DLD1 (cell line): ENCODE measurements around the gene ZBP1.

Source experiments
- in situ Hi-C: cut with HindIII; loops from 2 replicates; pipeline ENCODE4 v1.10.0; 2017; ENCODE audit warnings: low sequenced_read_pairs

The ZBP1 gene

DNA sequence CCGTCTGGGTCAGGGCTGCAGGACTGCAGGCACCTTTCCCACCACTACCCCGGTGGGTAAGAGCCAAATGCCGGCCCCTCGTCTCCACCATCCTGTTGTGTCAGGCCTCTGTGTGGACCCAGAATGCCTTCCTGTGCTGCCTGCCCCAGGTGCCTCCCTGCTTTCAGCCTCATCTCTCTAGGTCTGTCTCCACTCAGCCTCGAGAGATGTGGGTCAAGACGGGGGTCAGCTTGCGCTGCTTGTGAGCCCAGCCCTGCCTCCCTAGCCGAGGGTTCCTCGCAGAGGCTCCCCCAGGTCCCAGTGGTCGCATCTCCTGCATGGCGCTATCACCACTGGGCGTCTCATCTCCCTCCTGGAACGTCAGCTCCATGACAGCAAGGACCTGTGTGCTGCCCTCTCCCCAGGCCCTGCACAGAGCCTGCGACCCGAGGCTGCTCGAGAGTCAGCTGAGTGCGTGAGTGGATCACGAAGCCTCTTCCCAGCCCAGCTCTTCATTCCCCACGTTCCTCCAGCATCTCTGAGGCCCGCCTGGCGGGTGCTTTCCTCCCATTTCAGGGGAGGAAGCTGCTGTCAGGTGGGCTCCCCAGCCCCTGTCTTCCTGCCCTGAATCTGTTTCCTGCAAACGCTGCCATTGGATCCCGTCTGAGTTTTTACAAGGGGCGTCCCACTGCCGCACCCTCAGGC lies 38.7 kb upstream of the ZBP1 start:
- in situ Hi-C loops, result no loop called here

DNA sequence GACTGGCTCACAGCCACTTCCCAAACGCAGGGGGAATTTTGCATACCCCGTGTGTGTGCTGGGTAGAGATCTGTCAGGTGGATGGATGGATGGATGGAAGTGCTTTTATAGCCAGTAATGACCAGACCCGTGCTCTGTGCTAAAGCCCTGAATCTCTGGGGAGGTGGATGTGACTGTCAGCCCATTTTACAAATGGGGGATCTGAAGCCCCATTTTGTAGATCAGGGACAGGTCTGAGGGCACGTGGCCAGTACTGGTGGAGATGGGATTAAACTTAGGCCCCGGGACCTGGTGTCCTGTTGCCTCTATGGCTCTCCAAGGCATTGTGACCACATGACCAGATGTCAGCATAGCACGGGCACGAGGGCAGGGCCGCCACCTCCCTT lies 38.2 kb upstream of the ZBP1 start:
- in situ Hi-C loops, result no loop called here

DNA sequence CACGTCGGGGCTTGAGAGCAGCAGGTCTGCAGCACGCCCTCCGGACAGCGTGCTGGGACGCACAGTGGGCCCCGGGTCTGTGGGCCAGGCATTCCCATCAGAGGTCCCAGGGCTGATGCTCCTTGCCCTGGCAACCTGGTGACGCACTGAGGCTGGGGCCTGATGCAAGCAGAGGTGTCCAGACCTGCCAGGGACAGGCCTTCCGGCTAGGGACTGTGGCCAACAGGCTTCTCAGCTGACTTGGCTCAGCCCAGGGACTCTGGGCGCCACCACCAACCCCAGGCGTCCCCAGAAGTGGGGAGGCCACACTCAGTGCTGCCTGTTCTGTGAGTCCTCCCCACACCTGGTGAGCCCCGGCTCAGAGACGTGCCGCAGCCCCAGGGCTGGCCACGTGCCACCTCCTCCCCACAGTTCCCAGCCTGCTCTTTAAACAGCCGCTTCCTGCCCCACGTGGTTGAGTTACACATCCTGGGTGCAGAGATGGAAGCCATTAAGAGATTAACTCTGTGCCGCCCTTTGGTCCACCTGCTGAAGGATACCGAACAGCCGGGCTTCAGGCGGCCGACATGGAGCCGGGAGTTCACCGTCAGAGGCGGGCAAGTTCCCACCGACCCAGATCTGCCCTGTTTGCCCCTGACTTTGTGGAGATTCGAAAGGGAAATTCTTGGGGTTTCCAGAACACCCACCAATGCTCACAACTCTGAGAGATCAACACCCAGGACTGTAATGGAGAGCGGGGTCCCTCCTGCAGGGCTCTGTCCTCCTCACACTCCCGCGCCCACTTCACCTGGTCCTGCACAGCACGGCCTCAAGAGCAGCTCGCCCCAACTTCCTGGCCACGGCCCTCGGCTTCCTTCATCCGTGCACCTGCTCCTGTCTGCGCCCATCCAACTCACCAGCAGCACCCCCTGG lies 37.6 kb upstream of the ZBP1 start:
- in situ Hi-C loops, result no loop called here

DNA sequence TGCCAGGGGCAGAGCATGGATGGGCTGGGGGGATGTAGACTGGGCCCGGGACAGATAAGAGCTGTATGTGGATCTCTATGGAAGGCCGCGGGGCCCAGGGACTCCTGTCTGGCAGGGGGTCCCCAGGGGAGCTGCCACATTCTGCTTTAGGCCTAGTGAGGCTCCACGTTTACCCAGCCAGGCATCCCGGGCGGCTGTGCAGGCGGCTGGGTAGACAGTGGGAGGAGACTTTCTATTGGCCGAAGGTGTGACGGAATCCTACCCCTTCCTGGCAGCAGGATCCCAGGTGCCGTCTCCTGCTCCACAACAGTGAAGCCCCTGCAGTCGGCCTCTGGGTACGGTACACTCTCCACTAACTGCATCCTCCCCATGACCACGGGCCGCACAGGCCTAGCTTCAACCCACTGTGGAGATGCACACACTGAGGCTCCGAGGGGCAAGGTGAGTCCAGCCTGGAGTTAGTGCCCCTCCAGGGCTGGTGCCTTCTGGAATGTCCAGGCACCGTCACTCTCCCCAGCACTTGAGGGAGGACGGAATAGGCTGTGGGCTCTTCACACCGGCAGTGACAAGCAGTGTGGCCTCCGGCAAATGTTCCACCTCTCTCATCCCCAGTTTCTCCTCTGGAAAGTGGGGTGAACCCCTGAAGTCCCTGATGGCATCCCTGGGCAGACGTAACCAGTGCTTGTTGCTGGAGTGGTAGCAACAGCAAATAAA lies 36.8 kb upstream of the ZBP1 start:
- in situ Hi-C loops, result no loop called here

DNA sequence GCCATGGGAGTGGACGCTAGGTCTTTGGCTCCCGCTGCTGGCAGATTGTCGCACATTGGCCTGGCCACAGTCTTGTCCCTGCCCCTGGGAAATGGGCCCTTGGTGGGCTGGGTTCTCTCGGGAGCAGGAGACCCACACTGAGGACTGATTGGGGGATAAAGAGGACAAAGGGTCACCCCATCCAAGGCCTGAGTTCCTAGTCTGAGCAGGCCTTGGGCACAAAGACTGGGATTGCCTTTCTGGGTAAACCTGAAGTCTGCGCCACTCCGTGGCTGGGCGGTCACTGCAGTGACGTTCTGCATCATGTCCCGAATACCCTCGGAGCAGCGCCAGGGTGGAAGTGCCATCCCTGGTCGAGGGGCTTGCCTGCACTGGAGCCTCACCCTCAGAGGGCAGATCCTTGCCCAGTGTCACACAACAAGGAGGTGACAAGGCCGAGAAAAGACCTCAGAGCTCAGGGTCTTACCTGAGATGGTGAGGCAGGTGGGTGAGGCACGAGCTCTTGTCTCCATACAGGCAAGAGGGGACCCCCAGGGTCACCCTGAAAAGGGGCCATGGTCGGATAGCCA lies 36.1 kb upstream of the ZBP1 start:
- in situ Hi-C loops, result no loop called here

DNA sequence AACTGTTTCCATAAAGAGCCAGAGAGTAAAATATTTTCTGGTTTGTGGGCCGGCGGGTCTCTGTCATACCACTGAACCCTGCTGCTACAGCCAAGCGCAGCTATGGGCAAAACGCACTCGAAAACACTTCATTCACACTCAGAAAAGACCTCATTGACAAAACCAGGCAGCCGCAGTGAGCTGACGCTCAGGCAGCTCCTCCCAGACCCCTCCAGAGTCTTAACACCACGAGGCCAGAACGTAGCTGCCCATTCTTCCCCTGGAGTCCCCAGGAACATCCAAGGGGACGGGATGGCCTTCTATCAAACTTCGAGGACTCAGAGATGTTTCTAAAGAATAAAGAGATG lies 35.6 kb upstream of the ZBP1 start:
- in situ Hi-C loops, result no loop called here

DNA sequence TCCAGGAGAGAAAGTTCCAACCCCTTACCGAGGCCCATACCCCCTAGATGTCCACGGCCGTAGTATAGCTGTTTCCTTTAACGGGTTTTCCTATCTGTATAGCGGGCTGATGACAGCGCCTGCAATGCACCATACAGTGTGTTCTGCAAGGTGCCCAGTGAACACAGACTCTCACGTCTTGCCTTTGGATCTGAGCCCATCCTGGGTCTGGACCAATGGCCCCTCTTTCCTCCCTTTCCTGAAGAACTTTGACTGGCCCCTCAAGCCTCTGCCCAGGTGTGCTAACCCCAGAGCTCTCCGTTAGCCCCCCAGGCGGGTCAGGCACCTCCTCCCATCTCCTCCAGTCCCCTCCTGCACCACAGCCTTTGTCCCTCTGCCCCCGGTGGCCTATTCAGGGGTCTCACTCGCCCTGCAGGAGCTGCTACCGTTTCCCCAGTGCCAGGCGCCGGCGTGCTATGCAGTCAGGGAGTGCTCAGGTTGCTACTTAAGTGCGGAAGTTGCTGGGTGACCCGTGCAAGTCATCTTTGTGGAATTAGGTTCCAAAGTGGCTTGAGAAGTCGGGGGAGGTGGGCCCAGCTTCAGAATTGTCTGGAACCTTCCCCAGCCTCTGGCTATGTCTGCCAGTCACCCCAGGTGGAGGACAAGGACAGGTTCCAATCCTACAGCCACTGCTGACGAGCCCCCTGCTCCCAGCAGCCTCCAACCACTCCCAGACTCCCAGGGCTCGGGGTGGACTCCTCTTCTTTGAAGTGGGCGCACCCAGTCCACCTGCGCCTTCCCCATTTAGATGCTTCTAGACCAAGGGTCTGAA lies 35.0 kb upstream of the ZBP1 start:
- in situ Hi-C loops, result no loop called here

DNA sequence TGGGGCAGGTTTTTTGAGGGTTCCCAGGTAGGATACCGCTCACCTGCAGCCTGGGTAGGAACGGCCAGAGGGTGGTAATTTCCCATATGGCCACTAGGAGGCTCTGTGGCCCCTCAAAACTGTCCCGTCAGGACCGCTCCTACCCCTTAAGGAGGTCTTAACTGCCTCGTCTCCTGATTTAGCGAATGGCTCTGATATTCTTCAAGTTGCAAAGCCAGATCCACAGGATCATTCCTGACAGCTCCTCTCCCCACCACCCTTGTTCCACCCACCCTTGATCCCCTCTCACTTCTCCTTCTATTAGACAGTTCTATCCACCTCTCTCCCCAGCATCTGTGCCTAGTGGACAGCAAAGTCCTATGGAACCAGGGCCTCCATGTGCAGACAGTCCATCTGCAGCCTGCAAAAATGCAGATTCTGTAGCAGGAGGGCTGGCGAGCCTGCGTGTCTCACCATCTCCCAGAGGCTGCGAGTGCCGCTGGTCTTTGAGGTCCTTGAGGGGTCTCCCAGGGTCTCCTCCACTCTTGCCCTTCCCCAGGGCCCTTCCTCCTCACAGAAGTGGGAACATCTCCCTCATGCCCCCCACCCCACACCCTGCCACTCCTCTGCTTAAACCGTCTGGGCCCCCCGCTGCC lies 34.3 kb upstream of the ZBP1 start:
- in situ Hi-C loops, result no loop called here

DNA sequence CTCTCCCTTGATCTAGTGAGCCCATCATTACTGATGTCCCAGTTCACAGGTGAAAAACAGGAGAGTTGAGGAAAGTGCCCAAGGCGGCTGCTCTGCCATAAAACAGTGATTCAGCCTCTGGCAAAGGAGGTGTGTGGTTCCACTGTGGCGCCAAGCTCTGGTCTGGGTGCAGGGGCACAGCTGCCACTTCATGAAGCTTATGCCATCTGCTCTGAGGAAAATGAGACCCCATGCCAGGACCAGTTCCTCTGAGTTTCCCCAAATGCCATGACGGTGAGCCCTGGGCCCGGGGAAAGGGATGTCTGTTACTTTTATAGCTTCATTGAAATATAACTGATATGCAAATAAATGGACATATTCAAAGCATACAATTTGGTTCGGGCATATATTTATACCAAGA lies 33.7 kb upstream of the ZBP1 start:
- in situ Hi-C loops, result no loop called here

DNA sequence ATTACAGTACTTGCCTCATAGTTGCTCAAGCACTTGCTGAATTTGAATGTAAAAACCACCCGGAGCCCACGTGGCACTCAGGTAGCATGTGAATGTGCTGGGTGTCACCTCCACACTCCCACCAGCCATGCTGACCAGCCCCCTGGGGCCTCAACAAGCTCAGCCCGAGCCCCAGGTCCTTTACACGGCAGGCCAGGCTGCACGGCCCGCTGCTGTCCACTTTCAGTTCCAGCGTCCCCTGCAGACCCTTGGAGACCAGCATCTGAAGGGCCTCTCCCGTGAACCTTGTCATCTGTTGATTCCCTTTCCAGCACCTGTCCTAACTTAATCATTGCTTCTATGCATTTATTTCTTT lies 33.3 kb upstream of the ZBP1 start:
- in situ Hi-C loops, result no loop called here

DNA sequence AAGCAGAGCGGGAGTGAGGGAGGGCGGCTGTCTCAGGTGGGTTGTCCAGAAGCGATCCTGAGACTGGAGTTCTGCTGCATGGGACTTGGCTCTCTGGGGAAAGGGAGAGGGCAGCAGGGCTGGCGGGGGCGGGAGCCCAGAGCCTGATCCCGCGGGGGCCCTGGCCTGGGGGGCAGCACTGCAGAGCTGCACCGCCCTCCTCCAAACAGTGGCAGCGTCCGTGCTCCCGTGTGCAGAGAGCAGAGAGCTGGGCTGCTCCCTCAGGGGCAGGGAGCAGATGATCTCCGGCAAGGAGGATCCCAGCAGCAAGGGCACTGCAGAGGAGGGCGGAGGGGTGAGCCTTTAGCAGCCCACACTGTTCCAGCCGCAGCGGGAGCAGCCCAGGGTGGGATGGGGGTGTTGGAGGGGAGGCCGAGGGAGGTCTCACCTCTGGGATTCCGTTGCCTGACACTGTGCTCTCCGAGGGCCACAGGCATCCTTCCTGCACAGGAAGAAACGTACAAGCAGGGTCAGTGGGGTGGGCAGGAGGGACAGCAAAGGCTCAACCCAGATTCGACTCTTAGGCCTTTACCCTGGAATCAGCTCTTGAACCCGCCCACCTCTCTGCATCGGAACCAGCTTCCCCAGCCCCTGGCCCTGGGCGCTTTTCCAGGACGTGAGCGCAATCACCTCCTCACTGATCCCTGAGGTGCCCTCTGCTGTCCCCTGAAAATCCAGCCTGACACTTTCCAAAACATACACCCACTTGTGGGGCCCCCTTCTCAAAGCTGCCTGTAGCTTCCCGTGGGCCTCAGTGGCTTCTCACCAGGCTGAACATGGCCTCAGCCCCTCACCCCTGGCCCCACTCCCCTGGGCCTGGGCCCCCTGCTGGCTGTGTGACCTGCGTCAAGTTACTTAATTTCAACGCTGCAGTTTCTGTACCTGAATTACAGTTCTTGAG lies 32.6 kb upstream of the ZBP1 start:
- in situ Hi-C loops, result no loop called here

DNA sequence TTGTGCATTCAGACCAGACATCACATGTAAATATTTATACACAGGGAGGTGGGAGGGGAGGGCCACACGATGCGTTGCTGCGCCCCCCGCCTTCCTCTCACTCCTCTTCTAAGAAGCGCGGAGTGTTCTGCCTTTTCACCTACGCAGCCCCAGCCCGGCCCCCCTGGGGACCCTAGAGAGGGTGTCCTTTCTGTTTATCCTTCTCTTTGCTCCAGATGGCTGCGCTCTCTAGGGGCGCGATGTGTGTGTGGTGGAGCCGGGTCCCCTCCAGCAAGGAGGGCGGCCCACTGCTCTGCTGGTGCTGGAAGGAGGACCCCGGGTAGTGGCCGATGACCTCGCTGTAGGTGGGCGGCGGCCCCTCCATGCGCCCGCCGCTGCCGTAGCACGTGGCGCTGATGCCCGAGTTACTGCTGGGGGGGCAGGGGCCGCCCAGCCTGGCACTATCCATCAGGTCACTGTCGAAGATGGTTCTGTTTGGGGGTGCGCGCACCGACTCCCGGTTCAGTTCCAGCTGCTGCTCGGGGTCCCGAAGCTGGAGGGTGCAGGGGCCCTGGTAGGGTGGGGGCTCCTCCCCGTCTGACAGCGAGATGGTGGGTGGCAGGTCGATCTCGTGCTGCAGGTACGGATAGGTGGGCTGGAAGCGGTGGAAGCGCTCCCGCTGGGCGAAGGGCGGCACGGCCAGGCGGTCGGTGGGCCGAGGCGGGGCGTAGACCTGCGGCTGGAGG lies 31.8 kb upstream of the ZBP1 start:
- in situ Hi-C loops, result no loop called here

DNA sequence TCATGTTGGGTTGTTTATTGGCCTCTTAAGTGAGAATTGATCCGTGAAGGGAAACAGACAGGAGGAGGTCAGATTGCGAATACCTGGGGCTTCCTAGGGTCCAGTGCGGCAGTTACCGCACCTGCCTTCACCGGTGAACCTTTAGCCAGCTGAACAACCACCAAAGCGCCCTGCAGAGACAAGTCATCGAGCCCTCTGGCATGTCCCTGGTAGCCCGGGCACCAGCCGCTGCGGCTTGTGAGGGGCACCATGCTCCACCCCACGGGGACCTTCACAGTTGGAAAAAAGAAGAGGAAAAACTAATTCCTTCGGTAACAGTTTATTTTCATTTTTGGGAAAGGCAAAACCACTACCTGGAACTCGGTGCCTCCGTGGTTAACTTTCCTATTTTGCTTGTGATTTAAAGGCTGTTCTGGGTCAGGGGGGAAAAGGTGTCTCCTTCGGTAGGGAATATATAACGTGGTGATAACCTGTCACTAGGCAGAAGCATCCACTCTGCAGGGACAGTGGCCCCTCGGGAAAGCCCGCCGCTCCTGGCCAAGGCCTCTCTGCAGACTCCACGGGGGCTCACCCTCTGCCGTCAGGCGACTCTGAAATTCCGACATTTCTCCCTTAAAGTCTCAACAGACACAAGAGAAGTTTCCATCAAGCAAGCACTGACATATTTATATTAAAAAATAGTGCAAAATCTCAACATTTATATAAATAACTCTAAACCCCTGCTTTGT lies 30.7 kb upstream of the ZBP1 start:
- in situ Hi-C loops, result no loop called here

DNA sequence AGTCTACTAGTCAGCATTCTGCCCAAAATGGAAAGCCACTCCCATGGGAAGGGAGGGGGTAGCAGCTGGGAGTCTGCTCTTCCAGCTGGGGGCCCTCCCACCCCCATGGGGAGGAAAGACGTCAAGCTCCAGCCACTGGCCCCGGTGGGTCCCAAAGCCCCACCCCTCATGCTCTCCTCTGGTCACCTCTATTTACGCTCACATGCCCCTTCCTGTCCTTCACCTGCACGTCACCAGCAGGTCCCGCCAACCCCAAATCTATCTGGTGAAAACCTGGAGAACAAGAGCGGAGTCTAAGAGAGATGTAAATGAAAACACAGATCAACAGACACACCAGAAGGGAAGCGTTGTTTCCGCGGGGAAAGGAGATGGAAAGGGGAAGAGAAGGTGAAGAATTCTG lies 30.0 kb upstream of the ZBP1 start:
- in situ Hi-C loops, result no loop called here

DNA sequence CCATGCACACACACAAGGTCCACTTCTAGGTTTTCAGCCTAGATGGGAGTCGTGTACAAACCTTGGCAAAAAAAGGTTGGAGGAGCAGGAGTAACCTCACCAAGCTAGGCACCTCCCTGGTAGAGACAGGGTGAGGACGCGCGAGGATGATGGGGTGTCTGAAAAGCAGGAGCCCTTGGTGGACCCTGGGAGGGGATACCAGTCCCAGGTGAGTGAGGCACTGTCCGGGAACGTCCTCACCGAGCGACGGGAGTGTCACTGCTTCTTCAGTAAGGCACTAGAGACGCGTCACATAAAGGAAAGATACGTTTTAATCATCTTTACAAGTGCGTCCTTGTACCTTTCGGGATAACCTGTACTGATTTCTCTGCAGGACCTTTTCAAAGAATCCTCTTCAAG lies 29.4 kb upstream of the ZBP1 start:
- in situ Hi-C loops, result loop anchor here (25.0 kb wide), 2 partner anchors 138 to 538 kb away; no protein-coding TSS in a partner anchor

DNA sequence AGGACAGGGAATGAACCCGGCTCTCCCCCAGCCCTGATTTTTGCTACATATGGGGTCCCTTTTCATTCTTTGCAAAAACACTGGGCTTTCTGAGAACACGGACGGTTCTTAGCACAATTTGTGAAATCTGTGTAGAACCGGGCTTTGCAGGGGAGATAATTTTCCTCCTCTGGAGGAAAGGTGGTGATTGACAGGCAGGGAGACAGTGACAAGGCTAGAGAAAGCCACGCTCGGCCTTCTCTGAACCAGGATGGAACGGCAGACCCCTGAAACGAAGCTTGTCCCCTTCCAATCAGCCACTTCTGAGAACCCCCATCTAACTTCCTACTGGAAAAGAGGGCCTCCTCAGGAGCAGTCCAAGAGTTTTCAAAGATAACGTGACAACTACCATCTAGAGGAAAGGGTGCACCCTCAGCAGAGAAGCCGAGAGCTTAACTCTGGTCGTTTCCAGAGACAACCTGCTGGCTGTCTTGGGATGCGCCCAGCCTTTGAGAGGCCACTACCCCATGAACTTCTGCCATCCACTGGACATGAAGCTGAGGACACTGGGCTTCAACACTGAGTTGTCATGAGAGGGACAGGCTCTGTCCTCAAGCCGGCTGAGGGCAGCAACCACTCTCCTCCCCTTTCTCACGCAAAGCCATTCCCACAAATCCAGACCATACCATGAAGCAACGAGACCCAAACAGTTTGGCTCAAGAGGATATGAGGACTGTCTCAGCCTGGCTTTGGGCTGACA lies 28.8 kb upstream of the ZBP1 start:
- in situ Hi-C loops, result loop anchor here (25.0 kb wide), 2 partner anchors 138 to 538 kb away; no protein-coding TSS in a partner anchor
